Hematopoietic multipotent progenitor cell treated with erythropoietin and hydrocortisone succinate and interleukin-3 and kit ligand, for 8 days (in vitro differentiated cells): ENCODE measurements around the gene PTTG1IP.
"Not testable (repeated sequence)": the region's sequence is repeated elsewhere in the genome, so short reads cannot be mapped to it uniquely, and the experiment has no call there.

ENCODE experiments used
- DNase-seq: peaks from one replicate; pipeline ENCODE4 v3.0.0-alpha.2; 2015

PTTG1IP gene

GRCh38 chr21:44879238-44879637, 5.7 kb upstream of the PTTG1IP start:
- DNase-seq, result not testable (repeated sequence)

GRCh38 chr21:44878053-44878982, 4.8 kb upstream of the PTTG1IP start:
- DNase-seq, result peak; percentile 58

GRCh38 chr21:44876849-44877575, 3.5 kb upstream of the PTTG1IP start:
- DNase-seq, result no peak

- DNase-seq, result peak; percentile 82
Observed at GRCh38 chr21:44875316-44875700, 1.8 kb upstream of the PTTG1IP start.

DNA sequence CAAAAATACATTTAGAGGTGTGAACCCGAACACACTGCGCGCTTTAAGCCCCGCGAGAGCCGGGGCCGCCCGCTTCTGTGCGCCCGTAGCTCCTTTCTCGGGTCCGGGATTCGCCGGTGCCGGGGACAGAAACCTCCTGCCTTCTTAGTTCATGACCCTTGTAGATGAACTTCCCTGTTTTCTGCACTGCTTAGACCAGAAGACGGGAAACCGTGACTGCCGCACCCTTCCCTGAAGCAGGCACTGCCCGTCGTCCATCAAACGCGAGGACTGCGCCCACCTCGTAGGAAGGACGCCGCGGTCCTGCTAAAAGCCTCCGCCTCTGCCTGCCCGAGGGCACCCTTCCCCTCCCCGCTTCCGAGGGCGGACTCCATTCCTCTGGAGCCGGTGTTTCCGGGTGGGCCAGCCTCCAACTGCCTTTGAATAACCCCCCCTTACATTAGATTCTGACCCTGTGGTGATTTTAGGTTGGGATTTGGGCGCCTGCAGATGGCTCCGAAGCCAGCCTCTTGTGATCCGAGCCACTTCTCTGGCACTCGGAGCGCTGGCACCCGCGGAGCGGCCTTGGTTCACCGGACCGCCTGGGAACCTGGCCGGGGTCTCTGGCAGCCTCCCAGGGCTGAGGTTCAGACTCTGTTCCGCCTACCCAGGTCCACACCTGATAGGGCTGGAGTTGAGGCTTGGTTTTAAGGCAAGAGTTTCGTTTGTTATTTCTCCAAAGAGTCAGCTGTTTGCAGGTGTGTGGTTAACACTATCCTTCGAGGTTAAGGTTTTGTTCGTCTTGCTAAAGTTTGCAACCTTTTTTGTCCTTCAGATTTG, 1.2 kb upstream of the PTTG1IP start:
- DNase-seq, result peak; percentile 44

DNA sequence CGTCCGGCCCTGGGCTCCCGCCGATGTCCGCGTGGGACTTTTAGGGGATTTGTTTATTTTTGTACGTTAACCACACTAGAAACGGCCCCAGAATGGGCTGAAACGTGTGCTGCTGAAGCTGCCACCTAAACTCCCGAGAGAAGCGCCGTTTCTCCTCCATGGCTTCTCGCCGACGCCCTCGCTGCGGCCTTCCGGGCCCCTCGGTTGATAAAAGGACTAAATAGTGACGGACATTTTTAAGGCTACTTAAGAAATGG, 678 bp upstream of the PTTG1IP start:
- DNase-seq, result no peak

DNA sequence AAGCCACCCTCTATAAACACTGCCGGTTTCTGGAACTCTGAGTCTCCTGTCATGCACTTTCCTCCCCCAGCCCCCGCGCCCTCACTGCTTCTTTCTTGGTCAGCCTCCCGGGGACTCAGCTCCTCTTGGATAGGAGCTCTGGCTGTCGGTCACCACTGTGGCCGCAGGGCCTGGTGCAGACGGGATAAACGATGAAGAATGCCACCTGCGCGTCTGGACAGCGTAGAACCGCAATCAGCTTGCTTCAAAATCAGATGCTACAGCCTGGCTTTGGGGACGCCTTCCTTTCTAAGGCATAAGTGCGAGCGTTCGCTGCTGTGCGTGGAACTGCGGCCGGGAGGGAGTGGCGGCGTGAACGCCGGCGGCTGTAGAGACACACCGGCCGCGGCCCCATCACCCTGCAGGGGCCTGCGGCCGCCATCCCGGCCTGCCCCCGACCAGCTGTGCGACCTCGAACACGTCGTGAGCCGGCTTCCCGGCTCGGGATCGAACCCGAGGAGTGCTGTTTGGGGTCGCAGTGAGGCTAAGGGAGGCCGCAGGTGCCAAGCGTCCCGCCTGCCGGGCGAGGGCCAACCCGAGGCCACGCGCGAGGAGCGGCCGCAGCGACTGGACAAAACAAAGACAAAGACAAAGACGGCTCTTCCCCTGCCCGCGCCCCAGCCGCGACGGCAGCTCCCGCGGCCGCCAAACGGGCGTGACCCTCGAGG, 688 bp downstream of the PTTG1IP start:
- DNase-seq, result no peak

DNA sequence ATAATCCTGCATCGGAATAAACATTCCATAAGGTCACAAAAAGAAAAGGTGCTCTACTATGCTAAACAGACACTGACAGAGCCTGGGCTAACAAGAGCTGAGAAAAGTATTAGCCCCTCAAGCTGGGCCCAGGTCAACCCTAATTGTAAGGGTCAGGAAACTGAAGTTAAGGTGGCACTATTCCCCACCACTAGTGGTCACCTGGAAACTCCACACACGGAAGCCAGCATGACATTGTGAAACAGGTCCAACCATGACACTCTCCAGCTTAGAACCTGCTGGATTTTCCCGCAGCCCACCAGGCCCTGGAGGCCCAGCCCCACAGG, 1.2 kb downstream of the PTTG1IP start:
- DNase-seq, result no peak

DNA sequence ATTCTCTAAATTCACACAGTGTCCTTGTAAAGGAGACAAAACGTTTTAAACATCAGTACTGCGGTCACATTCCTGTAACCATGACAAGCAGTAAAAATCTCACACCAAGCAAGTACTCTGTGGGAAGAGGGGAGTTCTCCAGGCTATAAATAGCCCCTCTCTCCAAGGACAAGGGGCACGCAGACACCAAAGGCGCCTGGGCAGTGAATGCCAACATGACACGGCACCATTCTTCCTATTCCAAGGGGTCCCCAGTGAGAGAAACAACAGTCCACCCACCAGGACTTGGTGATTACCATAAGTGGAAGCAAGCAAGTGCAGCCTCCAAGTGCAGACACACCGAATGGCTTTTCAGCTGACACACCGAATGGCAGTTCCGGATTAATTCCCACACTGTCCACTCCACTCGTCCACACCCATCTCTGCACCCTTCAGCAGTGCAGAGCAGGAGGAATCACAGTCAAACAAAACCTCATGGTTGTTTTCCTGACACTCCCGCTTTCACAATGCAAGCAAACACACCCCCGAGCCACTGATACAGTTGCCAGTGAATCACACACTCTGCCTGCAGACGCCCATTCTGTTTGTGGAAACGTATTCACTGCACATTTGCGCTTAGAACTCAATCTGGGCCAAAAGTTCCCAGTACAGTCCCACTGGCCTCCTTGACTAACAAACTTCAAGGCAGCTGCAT, 1.8 kb downstream of the PTTG1IP start:
- peak; percentile 52 for DNase-seq

DNA sequence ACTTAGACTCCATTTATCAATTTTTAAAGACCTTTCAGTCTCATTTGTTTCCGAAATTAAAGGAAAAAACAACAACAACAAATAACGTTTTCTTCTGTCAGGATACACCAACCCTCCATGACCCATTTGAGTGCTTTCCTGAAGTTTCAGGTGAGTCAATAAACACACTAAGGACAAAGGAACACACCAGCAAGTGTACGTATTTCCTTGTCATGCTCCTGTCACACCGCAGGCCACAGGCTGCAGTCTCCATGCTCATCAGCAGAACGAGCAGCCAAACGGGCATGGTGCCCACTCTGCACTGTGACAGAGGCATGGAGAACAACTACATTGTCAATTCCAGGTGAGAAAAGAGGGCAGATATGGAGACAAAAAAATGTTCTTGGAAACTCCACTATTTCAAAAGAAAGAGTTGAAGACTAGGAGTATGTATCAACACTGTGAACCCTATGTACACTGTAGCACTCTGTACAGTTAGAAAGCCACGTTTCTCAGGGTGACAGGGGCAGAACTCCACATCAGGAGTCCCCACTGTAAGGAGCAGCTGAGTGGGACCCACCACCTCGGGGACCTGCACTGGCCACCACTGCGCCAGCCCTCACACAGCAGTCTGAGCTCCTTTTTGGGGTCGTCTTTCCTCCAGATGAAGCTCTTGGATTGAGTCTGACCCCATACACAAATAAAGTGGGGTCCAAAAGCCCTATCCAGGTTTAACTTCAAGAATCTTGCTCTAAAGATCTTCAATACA, 2.6 kb downstream of the PTTG1IP start:
- peak; percentile 66 for DNase-seq

GRCh38 chr21:44869781-44870747, 3.4 kb downstream of the PTTG1IP start:
- peak; percentile 46 for DNase-seq

GRCh38 chr21:44868707-44869106, 4.8 kb downstream of the PTTG1IP start:
- DNase-seq, result no peak

DNA sequence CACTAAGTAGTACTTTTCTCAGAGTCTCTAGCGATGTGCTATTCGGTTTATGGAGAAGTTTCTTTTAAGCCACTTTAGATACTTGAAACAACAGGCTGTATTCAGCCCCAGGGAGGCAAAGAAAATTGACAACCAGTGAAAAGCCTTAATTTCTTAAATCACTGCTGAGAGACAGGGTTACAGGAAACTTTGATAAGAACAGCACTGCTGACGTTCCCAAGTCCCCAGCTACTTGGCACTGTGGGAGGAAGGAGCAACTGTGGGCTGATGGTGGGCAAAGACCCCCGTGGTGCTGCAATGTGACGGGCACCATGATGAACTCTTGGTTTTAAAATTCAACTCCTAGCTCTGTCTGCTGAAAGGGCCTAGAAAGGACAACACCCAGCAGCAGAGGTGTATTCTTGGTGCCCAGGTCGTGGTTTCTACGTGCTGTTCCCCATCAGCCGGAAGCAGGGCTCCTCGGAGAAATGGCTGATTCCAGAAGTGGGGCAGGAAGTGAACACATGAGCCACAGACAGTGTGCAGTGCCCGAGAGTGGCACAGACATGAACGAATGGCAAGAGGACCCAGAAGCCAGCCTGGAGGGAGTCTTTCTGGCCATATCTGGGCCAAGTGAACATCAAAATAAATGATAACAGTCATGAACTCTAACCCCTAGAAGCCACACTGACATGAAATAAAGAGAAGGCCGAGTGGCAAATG, 5.3 kb downstream of the PTTG1IP start:
- DNase-seq, result no peak

DNA sequence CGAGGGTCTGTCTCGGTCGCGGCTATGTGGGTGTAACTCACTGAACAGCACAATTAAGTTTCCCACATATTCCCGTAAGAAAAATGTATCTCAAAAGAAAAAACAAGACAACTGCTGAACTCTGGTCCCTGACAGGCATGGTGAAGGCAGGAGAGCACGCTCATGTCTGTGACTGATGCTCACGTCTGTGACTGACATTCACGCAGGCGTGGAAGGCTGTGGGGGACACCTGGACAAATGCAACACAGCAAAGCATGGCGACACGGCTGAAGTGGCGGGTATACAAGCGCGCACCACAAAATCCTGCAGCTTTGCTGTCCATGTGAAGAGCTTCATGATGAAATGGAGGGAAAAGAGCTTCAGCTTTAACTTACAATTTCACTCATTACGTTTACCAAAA, 6.0 kb downstream of the PTTG1IP start:
- DNase-seq, result no peak

DNA sequence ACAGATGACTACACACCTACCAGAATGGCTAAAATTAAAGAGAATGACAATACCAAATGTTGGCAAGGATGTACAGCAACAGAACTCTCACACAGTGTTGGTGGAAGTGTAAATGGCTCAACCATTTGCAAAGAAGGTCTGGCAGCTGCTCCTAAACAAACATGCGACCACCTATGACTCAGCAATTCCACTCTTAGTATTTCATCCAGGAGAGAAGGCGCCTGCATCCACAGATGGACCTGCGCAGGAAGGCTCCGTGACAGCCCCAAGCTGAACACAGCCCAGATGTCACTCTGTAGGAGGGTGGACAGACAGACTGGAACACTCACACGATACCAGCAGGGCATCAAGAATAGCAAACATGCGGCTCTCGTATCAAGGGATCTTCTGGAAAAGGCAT, 6.7 kb downstream of the PTTG1IP start:
- no peak for DNase-seq

DNA sequence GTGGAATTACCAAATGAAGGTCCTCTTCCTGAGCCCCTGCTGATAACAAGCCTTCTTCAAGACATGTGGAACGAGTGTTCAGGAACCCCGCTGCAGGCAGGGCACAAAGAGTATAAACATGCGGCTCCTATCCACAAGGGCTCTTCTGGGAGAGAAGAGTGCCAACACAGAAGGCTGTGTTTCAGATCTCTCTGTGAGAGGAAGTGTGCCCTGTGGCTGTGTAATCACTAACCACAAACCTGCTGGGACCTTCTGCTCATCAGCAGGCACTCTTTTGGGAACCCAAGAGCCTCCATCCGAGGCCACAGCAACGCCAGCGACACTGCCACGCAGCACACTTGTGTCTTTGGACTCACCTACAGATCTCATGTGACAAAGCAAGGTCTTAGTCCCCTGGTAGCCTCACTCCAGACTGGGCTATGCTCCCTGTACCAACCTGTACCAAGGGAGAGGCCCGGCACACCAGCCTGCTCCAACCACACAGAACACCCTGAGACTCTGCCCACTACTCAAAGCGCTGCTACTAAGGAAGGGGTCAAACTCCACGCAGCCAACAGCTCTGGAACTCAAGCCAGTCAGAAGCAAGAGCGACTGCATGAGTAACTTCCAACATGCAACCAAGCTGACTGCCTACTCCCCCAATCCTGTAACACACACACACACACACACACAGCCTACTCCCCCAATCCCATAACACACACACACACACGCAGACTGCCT, 7.8 kb downstream of the PTTG1IP start:
- peak; percentile 85 for DNase-seq

GRCh38 chr21:44862869-44863685, 10.4 kb downstream of the PTTG1IP start:
- DNase-seq, result no peak

DNA sequence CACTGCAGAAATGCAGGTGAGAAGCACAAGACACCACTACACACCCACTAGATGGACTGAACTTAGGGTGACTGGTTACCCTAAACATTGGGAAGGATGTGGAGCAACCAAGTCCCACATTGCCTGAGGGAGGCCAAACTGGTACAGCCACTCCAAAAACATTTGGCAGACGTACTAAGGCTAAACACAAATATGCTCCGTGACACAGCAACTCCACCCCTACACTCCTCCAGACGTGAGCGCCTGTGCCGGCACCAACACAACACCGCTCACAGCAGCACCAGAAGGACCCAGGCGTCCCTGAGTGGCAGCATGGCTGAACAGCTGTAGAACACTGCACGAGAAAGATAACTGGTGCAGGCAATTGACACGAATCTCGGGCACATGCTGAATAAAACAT, 14.7 kb downstream of the PTTG1IP start:
- DNase-seq, result no peak
